HS-27A (cell line): ENCODE data around the gene KMT2C.

ENCODE experiments used
- DNase-seq: peaks from one replicate; pipeline ENCODE4 v3.0.0-alpha.2; 2012; ENCODE audit warnings: low read depth, missing footprints

The KMT2C gene

DNA sequence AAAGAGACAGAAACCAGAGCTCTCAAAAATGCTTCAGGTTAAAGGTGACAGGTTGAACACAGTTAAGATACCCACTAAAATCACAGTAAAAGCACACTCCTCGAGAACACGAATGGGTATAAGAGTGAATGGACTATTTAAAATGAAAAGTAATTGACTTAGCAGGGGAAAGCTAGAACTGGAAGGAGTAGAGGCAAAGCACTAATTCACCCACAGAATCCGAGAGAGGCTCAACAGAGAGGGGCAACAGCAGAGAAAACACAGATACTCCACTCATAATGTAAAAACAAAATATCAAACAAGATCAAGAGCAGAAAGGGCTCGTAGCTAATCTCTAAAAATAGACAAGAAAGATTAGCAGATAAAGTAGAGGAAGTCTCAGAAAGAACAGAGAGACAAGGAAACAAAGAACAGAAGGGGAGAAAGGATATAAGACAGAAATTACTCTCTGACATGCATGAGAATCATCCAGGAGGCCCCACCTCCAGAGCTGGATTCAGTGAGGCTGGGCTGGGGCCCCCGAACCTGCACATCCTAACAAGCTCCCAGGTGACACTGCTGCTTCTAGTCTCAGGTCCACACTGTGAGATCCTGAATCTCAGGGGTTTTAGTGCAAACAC is 292.7 kb downstream of the KMT2C start:
- DNase-seq: no peak

GRCh38 chr7:152140560-152140959 is 295.2 kb downstream of the KMT2C start:
- DNase-seq: no peak

- no peak for DNase-seq
Observed at GRCh38 chr7:152140067-152140466, 295.7 kb downstream of the KMT2C start.

GRCh38 chr7:152137476-152138025 is 298.3 kb downstream of the KMT2C start:
- DNase-seq: no peak

- DNase-seq: no peak
Observed at GRCh38 chr7:152136686-152137085, 299.1 kb downstream of the KMT2C start.

GRCh38 chr7:152133804-152134203 is 302.0 kb downstream of the KMT2C start:
- no peak for DNase-seq

- no peak for DNase-seq
Observed at GRCh38 chr7:152132812-152133211, 303.0 kb downstream of the KMT2C start.

- no peak for DNase-seq
Observed at GRCh38 chr7:152131981-152132494, 303.8 kb downstream of the KMT2C start.

- DNase-seq: no peak
Observed at GRCh38 chr7:152130658-152131590, 304.9 kb downstream of the KMT2C start.

GRCh38 chr7:152129682-152130081 is 306.1 kb downstream of the KMT2C start:
- DNase-seq: no peak

- DNase-seq: no peak
Observed at GRCh38 chr7:152128741-152129461, 306.9 kb downstream of the KMT2C start.

DNA sequence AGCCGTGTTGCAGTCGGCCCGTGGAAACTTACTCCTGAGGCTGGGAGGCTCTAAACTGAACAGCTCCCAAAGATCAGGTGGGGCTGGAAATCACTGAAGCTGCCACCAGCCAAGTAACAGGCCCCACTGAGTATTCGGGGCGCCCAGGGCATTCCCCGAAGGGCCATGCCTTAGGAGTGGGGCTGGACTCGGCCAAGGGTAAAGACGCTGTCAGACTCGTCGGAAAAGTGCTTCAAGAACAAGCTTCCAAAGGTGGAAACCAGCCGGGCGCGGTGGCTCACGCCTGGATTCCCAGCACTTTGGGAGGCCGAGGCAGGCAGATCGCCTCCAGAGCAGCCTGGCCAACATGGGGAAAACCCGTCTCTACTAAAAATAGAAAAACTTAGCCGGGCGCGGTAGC is 307.6 kb downstream of the KMT2C start:
- DNase-seq: no peak

GRCh38 chr7:152127229-152127628 is 308.6 kb downstream of the KMT2C start:
- DNase-seq: no peak

GRCh38 chr7:152126741-152127140 is 309.1 kb downstream of the KMT2C start:
- DNase-seq: no peak

- DNase-seq: no peak
Observed at GRCh38 chr7:152122540-152122939, 313.3 kb downstream of the KMT2C start.

DNA sequence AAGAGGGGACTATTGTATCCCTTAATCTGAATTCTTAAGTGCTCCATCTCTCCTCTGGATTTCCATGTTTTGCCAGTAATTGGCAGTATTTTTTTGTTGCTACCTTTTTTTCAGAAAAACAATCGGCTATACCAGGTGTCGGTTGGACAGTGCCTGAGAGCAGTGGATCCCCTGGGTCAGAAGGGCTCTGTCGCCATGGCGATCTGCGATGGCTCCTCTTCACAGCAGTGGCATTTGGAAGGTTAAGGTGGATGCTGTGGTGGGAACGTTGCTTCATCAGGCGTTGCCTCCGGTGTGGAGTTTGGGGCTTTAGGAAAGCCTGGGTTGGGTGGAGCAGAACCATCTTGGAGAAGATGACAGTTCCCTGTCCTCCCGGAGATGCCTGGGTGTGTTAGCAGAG is 314.4 kb downstream of the KMT2C start:
- DNase-seq: no peak

DNA sequence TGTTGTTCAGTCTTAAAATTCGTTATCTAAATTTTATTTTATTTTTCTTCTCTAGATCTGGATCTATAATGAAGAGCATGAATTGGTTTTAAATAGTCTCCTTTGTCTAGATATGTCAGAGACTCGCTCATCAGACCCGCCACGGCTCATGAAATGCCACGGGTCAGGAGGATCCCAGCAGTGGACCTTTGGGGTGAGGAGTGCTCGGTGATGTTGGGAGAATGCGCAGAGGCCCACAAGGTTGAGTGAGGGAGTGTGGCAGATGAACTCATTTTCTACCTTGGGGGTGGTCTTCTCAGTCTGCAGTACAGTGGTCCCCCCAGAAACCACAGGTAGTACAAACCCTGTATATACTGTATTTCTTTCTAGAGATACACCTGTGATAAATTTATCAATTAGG is 315.0 kb downstream of the KMT2C start:
- no peak for DNase-seq

DNA sequence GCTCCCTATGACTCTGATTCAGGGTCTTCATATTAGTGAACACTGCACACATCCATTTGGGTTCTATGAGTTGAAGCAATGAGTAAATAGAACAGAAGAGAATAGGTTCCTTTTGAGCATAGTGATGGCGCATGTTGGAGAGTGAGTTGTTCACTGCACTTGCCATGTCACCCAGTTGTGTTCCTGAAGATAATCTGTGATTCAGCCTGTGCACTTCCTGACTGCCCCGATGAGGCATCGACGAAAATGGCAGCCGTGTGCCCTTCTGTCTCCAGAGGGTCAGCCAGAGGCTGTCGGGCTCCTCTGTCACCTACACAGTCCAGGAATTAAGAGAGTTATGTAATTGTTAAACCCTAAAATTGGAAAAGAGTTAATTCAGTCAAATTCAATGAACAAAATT is 315.6 kb downstream of the KMT2C start:
- no peak for DNase-seq

DNA sequence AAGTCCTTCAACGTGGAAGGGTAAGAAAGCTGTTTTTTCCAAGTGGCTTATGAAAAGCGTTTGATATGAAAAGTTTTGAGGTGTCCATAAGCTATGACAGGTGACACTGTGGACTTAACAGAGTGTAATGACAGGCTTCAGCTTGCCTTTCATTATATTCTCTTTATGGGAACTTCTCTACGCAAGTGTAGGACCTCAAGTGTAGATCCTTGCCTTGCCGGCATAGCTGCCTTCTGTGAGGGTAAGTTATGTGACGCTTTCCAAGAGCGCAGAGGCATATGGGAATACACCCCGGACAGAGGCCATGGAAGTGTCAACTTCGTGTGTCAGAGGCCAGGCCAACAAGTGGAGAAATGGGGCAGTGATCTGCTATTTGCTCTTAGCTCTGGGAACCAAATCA is 318.4 kb downstream of the KMT2C start:
- no peak for DNase-seq

GRCh38 chr7:152115021-152115718 is 320.6 kb downstream of the KMT2C start:
- no peak for DNase-seq

DNA sequence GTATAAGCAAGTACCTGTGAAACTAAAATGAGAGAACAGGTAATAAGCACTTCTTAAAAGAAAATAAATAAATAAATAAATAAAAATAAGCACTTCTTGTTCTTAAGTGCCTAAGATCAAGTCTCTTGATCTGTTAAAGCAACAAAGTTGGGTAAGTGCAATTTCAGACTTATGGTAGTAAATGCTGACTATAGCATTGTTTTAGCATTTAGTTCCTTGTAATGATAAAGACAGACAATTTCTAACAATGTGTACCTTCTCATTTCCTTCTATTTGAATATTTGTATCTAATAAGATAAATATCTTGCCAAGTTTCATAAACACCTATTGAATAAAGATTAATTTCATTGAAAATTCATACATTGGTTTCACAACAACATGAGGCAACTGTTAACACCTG is 323.0 kb downstream of the KMT2C start:
- DNase-seq: no peak

DNA sequence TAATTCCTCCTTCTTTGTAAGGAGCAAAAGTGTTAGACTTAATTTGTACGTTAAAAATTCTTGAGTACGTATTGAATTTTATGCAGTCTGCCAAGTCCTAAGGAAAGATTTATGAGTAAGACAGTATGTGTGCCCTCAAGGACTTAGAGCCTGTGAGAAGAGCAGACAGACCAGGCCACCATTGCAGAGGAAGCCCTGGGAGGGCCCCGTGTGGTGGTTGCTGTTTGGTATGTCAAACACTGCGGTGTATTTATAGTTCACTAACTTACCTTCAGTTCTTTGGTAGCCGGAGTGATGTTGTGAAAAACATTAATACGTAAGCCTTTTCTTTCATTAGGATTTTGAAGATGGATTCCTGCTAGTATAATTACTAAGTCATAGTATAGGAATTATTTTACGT is 327.4 kb downstream of the KMT2C start:
- DNase-seq: no peak
